ENCODE results near the gene PCDH19. TPM values are rescaled to one million over a fixed set of nuclear protein-coding genes. Genes with fewer than 3 reads are reported as not detected.

The PCDH19 gene
- polyA plus RNA-seq, 1 donor from 2014 or later = 8.2 TPM

GRCh38 chrX:100395781-100396180 is 14.3 kb downstream of the PCDH19 start (continued):
- TF ChIP-seq REST (IDR thresholded peaks at IDR 0.05; ENCODE audit: borderline replicate concordance) (no peak), EP300 (conservative IDR thresholded peaks at IDR 0.05; ENCODE audit: poor library complexity, severe bottlenecking) (no peak)

GRCh38 chrX:100381619-100382018 is 28.5 kb downstream of the PCDH19 start:
- Histone ChIP-seq H3K4me3 (ENCODE audit: low read length) (no peak overlapping the region), H3K27me3 (ENCODE audit: insufficient read depth, low read depth, low read length) (no peaks in the 10 kb centered on the region), H3F3A (ENCODE audit: insufficient read depth, low read length, poor library complexity, severe bottlenecking) (no peaks in the 10 kb centered on the region), H3K27ac (ENCODE audit: low read length) (no peak overlapping the region), H3K9ac (ENCODE audit: low read length) (no peak overlapping the region), H3K9me3 (ENCODE audit: low read length) (no peaks in the 10 kb centered on the region), H4K20me1 (ENCODE audit: insufficient read depth) (no peaks in the 10 kb centered on the region), H3K36me3 (ENCODE audit: insufficient read depth, low read length) (no peaks in the 10 kb centered on the region), H3K9me2 (ENCODE audit: insufficient read depth, low read length) (no peaks in the 10 kb centered on the region), H2AFZ (ENCODE audit: low read depth, low read length) (no peak overlapping the region), H3K4me2 (ENCODE audit: low read length) (no peak overlapping the region), H3K79me2 (replicated peaks; ENCODE audit: insufficient read depth, low read length) (no peaks in the 10 kb centered on the region)
- TF ChIP-seq EZH2 (IDR thresholded peaks at IDR 0.05; ENCODE audit: borderline replicate concordance, insufficient read depth, low read length, poor library complexity, severe bottlenecking) (no peak), MXI1 (conservative IDR thresholded peaks at IDR 0.05; ENCODE audit: poor library complexity, severe bottlenecking) (no peak), RAD21 (conservative IDR thresholded peaks at IDR 0.05) (no peak), REST (IDR thresholded peaks at IDR 0.05; ENCODE audit: borderline replicate concordance) (no peak), POLR2AphosphoS5 (IDR thresholded peaks at IDR 0.05) (no peak), TAF1 (IDR thresholded peaks at IDR 0.05; ENCODE audit: low read depth) (no peak), SMC3 (conservative IDR thresholded peaks at IDR 0.05; ENCODE audit: poor library complexity) (no peak), EP300 (conservative IDR thresholded peaks at IDR 0.05; ENCODE audit: poor library complexity, severe bottlenecking) (no peak), CTCF (IDR thresholded peaks at IDR 0.05; ENCODE audit: poor library complexity, severe bottlenecking) (no peak)

Measured in neural cell (in vitro differentiated cells).